GM18858 (cell line): ENCODE data around the gene SSX2IP.
A peak's percentile ranks its signal among the peaks of the same experiment; 100 is the strongest.
"Not testable (repeated sequence)": the region's sequence is repeated elsewhere in the genome, so short reads cannot be mapped to it uniquely, and the experiment has no call there.

Experiments
- ATAC-seq: cut with Tn5 transposase; IDR thresholded peaks from one replicate; pipeline ENCODE4 v1.9.1; 2021; ENCODE audit not compliant: unreplicated experiment

Gene SSX2IP, protein sequence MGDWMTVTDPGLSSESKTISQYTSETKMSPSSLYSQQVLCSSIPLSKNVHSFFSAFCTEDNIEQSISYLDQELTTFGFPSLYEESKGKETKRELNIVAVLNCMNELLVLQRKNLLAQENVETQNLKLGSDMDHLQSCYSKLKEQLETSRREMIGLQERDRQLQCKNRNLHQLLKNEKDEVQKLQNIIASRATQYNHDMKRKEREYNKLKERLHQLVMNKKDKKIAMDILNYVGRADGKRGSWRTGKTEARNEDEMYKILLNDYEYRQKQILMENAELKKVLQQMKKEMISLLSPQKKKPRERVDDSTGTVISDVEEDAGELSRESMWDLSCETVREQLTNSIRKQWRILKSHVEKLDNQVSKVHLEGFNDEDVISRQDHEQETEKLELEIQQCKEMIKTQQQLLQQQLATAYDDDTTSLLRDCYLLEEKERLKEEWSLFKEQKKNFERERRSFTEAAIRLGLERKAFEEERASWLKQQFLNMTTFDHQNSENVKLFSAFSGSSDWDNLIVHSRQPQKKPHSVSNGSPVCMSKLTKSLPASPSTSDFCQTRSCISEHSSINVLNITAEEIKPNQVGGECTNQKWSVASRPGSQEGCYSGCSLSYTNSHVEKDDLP

DNA sequence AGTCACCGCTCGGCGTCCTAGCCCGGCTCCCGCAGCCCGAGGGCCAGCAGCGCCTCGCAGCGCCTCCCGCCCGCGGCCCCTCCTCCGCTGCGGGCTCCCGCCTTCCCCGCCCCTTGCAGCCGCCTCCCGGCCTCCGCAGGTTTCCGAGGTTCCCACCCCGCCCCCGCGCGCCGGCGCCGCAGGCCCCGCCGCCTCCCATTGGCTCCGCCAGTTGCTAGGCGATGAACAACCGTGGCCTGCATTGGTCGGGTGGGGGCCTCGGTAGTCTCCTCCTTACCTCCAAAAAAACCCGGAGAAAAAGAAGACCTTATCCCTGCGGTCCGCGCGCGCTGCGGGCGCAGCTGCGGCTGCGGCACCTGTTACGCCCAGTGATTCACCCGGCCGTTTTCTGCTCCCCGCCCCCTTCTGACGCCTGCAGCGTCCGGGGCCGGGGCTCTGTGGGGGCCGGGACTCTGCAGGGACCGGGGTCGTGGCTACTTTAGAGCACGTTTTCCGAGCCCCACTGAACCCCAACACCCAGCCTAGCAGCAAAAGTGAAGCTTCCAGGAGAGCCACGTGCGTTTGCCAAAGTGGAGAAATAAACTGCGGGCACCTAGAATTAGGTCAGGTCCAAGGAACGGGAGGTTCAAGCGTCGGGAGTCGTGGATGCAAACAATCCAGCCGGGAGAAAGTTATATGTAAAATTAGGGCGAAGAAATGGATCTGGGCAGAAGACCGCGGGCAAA is at the start of gene SSX2IP:
Gene SSX2IP, minus strand, starts transcription at position 65 of the 725 bp plus-strand sequence. CDS start 19,242 bp downstream, outside the sequence.
- peak; percentile 88 for ATAC-seq

GRCh38 chr1:84738237-84738636 is 48.0 kb upstream of the SSX2IP start:
- ATAC-seq: no peak

DNA sequence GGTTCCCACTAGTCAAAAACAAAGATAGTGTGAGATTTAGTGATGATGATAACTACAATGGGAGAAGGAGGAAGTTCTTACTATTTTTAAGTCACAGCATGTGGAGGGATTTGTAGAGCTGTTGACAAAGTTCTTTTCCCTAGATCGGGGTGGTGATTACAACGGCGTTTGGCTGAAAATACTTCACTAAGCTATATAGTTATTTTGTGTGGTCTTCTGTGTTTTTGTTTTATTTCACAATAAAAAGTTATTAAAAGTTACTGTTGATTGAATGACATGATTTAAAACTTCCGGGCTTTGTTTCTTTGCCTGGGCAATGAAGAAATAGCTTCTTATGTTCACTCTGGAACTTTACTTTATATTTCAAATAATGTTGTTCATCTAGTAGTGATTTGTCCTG is 47.3 kb upstream of the SSX2IP start:
- ATAC-seq: no peak

DNA sequence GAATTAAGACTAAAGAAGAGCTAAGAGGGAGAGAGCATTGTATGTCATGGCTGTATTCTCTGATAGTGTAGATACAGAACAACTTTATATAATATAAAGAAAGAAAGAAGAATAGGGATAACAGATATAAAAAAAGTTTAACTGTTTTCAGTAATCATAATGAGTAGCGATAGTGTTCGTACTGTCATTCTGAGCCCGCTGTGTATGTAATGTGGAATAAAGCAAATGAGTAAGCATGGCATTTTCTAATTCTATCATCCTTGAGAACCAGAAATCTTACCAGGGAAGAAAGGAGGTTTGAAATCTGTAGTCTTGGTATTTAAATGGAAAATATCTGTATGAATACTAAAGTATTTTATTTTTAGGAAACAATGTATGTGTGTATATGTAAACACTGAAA is 46.7 kb upstream of the SSX2IP start:
- ATAC-seq: no peak

DNA sequence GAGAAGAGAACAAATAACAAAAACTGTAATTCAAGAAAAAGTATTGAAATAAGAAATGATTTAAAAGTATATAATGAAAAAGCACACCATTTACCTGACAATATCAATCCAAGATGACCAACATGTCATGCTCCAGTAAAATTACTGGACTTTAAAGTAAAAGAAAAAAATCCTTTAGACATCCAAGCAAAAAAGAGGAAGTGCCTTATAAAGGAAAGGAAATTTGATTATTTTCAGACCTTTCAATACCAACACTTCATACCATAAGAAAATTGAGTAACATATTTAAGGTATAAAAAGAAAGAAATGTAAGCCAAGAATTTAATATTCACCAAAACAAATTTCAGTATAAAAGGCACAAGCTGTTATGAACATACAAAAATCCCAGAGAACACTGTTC is 46.2 kb upstream of the SSX2IP start:
- no peak for ATAC-seq

GRCh38 chr1:84735483-84735882 is 45.2 kb upstream of the SSX2IP start:
- no peak for ATAC-seq

DNA sequence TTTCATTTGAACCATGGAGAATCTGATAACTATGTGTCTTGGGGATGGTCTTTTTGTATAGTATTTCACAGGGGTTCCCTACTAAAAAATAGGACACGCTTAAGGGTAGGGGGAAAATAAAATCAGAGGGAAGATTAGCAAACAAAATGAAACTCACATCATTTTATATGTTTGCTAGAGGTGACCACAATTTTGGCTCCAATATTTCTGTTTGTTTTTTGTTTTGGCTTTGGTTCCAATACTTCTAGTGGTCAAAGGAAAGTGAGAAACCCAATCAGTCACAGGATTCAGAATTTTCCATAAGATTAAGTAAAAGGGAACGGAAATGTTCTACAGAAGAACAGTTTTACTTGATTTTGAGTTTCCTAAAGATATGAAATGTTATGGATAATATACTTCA is 42.3 kb upstream of the SSX2IP start:
- no peak for ATAC-seq

GRCh38 chr1:84731519-84731918 is 41.3 kb upstream of the SSX2IP start:
- no peak for ATAC-seq

GRCh38 chr1:84727711-84728110 is 37.5 kb upstream of the SSX2IP start:
- not testable (repeated sequence) for ATAC-seq

DNA sequence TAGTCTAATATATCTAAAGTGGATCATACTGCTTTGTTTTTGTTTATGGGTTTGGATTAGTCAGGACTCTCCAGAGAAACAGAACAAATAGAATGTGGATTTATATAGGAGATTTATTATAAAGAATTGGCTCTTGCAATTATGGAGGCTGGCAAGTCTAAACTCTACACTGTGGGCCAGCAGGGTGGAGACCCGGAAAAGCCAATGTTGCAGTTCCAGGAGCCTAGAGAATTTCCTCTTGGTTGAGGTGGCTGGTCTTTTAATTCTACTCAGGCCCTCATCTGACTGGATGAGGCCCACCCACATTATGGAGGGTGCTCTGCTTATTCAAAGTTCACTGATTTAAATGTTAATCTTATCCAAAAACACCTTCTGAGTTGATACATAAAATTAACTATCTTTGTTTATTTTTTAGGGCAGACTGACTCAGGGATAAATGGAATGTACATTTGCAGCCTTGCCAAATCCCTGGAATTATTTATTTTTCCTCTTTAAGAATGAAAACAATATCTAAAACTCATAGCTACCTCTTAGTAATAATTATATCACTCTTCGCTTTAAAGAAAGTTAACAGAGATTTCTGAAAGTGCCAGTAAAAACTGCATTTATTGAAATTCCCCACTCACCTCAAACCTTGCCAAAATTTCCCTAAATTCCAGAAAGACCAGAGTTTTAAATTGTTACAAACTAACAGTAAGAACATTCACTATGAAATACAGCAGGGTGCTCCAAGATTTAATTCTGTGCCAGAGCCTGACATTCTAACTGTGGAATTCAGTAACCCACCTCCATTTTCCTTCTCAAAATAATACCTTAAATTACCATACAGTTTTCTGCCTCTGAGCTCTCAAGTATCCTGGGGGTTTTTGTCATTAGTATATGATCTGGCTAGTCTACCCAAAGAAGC is 36.6 kb upstream of the SSX2IP start:
- ATAC-seq: no peak

DNA sequence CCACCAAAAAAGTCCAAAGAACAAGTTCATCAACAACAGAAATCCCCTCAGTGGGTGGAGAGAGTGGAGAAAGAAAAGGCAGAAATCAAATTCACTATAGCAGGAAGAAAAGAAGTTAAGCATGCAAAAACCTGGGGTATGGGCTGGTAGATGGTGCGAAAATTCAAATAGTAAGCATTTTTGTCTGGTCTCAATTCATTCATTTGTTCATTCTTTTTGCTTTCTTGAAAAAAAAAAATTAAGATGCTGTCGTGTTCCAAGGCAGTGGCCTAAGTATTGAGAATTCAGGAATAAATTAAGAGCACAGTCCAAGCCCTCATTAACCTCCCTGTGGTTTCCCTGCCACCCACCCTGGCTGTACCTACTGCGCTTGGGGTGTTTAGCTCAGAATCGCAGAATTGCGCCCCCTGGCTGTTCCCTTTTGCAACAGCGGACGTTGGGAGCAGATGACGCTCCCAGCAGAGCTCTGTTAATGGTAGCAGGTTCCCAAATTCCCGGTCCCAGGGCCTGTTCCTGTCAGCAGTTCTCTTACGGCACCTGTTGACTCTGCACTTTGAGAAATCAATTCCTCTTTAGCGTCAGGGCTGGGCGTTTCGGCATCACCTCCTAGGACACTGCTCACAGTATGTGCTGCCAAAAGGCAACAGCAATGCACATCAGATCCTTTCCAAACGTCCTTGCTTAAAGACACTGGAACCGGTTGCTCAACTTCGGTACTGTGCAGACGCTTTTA is 34.0 kb upstream of the SSX2IP start:
- no peak for ATAC-seq

- no peak for ATAC-seq
Measured at GRCh38 chr1:84722794-84723193, 32.5 kb upstream of the SSX2IP start.

DNA sequence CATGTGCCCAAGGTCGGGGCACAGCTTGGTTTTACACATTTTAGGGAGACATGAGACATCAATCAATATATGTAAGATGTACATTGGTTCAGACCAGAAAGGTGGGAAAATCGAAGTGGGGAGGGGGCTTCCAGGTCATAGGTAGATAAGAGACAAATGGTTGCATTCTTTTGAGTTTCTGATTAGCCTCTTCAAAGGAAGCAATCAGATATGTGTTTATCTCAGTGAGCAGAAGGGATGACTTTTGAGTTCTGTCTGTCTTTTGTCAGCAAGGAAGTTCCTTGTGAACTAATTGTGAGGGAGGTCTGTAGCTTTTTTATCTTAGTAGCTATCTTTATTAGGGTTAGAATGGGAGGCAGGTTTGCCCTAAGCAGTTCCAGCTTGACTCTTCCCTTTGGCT is 31.6 kb upstream of the SSX2IP start:
- not testable (repeated sequence) for ATAC-seq

- no peak for ATAC-seq
Measured at GRCh38 chr1:84721152-84721551, 30.9 kb upstream of the SSX2IP start.

- ATAC-seq: no peak
Measured at GRCh38 chr1:84720221-84720780, 30.0 kb upstream of the SSX2IP start.

DNA sequence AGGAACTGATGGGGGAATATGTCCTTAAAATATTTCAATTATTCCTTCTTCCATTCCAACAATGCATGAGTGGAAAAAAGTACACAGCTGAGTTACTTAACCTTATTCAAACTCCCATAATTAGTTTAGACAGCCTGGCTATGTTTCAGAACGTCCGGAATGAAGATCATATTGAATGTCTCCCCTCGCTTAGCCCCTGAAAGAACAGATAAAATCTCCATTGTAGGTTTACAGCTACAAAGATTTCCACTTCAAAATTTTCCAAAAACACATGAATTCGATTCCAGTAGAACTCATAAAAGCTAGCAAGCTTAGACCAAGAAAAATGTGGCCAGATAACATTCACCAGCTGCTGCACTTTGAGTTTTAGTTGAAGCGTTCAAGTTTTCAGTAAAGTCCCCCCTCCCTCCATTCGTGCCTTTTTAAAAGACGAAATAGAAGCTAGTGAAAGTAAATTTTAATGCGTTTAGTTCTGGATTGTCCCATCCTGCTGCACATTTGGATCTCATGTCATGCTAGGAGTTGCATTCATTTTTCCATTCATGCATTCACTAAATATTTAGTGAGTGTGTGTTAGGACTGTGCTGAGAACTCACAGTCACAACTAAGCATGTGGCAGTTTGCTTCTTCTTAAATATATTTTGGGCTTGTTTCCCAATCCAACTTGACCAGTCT is 29.4 kb upstream of the SSX2IP start:
- ATAC-seq: no peak

- ATAC-seq: no peak
Measured at GRCh38 chr1:84715342-84716019, 25.2 kb upstream of the SSX2IP start.

GRCh38 chr1:84712276-84712874 is 22.1 kb upstream of the SSX2IP start:
- no peak for ATAC-seq
